ENCODE results near the gene ACSF2.
"Not testable (repeated sequence)": the region's sequence is repeated elsewhere in the genome, so short reads cannot be mapped to it uniquely, and the experiment has no call there.

The ACSF2 gene

GRCh38 chr17:50414808-50415207, 11.2 kb upstream of the ACSF2 start:
- no peak for TF ChIP-seq CTCF (IDR thresholded peaks at IDR 0.05; ENCODE audit: insufficient read depth, low read length, poor library complexity, severe bottlenecking)
- no peak for TF ChIP-seq EZH2phosphoT487 (conservative IDR thresholded peaks at IDR 0.05; ENCODE audit: low read length)
- H3K4me2 ChIP-seq (ENCODE audit: low read depth, low read length, poor library complexity, severe bottlenecking) = no peak overlapping the region
- H3K9ac ChIP-seq (ENCODE audit: low read length) = no peak overlapping the region
- H3K27ac ChIP-seq (ENCODE audit: low read depth, low read length) = no peak overlapping the region
- no peaks in the 10 kb centered on the region for H3F3A ChIP-seq (ENCODE audit: insufficient read depth)
- H3K4me3 ChIP-seq (ENCODE audit: insufficient read depth, low read length, poor library complexity, severe bottlenecking) = no peak overlapping the region
- H2AFZ ChIP-seq (ENCODE audit: low read depth, low read length, severe bottlenecking) = no peak overlapping the region
- no peaks in the 10 kb centered on the region for H3K27me3 ChIP-seq (ENCODE audit: low read length)
- H4K20me1 ChIP-seq (ENCODE audit: low read depth, low read length) = no peaks in the 10 kb centered on the region
- H3K79me2 ChIP-seq (ENCODE audit: insufficient read depth, low read length) = no peaks in the 10 kb centered on the region
- no peaks in the 10 kb centered on the region for H3K9me3 ChIP-seq (ENCODE audit: insufficient read depth, low read length)
- no peaks in the 10 kb centered on the region for H3K9me2 ChIP-seq (replicated peaks; ENCODE audit: insufficient read depth, low read length)
- H3K36me3 ChIP-seq (ENCODE audit: low read length) = no peaks in the 10 kb centered on the region

- not testable (repeated sequence) for H2AFZ ChIP-seq (ENCODE audit: low read depth, low read length, severe bottlenecking); H3K79me2 ChIP-seq (ENCODE audit: insufficient read depth, low read length); H3K4me2 ChIP-seq (ENCODE audit: low read depth, low read length, poor library complexity, severe bottlenecking); H3K9me2 ChIP-seq (replicated peaks; ENCODE audit: insufficient read depth, low read length); H3K4me3 ChIP-seq (ENCODE audit: insufficient read depth, low read length, poor library complexity, severe bottlenecking); H3K36me3 ChIP-seq (ENCODE audit: low read length); H3K27ac ChIP-seq (ENCODE audit: low read depth, low read length); H4K20me1 ChIP-seq (ENCODE audit: low read depth, low read length); H3K9ac ChIP-seq (ENCODE audit: low read length); H3K9me3 ChIP-seq (ENCODE audit: insufficient read depth, low read length); H3K27me3 ChIP-seq (ENCODE audit: low read length); H3F3A ChIP-seq (ENCODE audit: insufficient read depth)
Measured at GRCh38 chr17:50419577-50419976, 6.4 kb upstream of the ACSF2 start.

- H3K4me2 ChIP-seq (ENCODE audit: low read depth, low read length, poor library complexity, severe bottlenecking) = peak overlapping the region; percentile 64
- peak overlapping the region; percentile 90 for H2AFZ ChIP-seq (ENCODE audit: low read depth, low read length, severe bottlenecking)
- H4K20me1 ChIP-seq (ENCODE audit: low read depth, low read length) = no peaks in the 10 kb centered on the region
Measured at GRCh38 chr17:50420419-50421112, 5.5 kb upstream of the ACSF2 start.

More at GRCh38 chr17:50420419-50421112, 5.5 kb upstream of the ACSF2 start:
- peak overlapping the region; percentile 72; the same call in 1 of the 2 replicates for H3K27ac ChIP-seq (ENCODE audit: low read depth, low read length)
- H3K36me3 ChIP-seq (ENCODE audit: low read length) = no peaks in the 10 kb centered on the region
- no peaks in the 10 kb centered on the region for H3K79me2 ChIP-seq (ENCODE audit: insufficient read depth, low read length)
- no peaks in the 10 kb centered on the region for H3K27me3 ChIP-seq (ENCODE audit: low read length)
- TF ChIP-seq EZH2phosphoT487 (conservative IDR thresholded peaks at IDR 0.05; ENCODE audit: low read length) = no peak
- TF ChIP-seq CTCF (IDR thresholded peaks at IDR 0.05; ENCODE audit: insufficient read depth, low read length, poor library complexity, severe bottlenecking) = no peak
- H3K9me3 ChIP-seq (ENCODE audit: insufficient read depth, low read length) = no peaks in the 10 kb centered on the region
- peak overlapping the region; percentile 44 for H3K9ac ChIP-seq (ENCODE audit: low read length)
- H3F3A ChIP-seq (ENCODE audit: insufficient read depth) = peaks cover 6% of the 10 kb centered on the region
- no peaks in the 10 kb centered on the region for H3K9me2 ChIP-seq (replicated peaks; ENCODE audit: insufficient read depth, low read length)
- H3K4me3 ChIP-seq (ENCODE audit: insufficient read depth, low read length, poor library complexity, severe bottlenecking) = peak overlapping the region; percentile 38

Data from SU-DHL-6 (cell line).